Activated naive CD8-positive, alpha-beta T cell (primary cell): ENCODE data around the gene CIART.
"Not testable (repeated sequence)": the region's sequence is repeated elsewhere in the genome, so short reads cannot be mapped to it uniquely, and the experiment has no call there.

ENCODE experiments used
- H3K27ac Mint-ChIP-seq: one replicate; pipeline ENCODE4 v1.8.0; 2021; ENCODE audit warnings: mixed read lengths
- H3K27me3 Mint-ChIP-seq: one replicate; pipeline ENCODE4 v1.8.0; 2021; ENCODE audit warnings: mixed read lengths
- H3K36me3 Mint-ChIP-seq: one replicate; pipeline ENCODE4 v1.8.0; 2021; ENCODE audit warnings: mixed read lengths
- H3K4me1 Mint-ChIP-seq: one replicate; pipeline ENCODE4 v1.8.0; 2021; ENCODE audit warnings: low read depth, mixed read lengths
- H3K4me3 Mint-ChIP-seq: one replicate; pipeline ENCODE4 v1.8.0; 2021; ENCODE audit warnings: mild to moderate bottlenecking, mixed read lengths
- H3K9me3 Mint-ChIP-seq: one replicate; pipeline ENCODE4 v1.8.0; 2021; ENCODE audit warnings: low read depth, mixed read lengths

CIART gene

DNA sequence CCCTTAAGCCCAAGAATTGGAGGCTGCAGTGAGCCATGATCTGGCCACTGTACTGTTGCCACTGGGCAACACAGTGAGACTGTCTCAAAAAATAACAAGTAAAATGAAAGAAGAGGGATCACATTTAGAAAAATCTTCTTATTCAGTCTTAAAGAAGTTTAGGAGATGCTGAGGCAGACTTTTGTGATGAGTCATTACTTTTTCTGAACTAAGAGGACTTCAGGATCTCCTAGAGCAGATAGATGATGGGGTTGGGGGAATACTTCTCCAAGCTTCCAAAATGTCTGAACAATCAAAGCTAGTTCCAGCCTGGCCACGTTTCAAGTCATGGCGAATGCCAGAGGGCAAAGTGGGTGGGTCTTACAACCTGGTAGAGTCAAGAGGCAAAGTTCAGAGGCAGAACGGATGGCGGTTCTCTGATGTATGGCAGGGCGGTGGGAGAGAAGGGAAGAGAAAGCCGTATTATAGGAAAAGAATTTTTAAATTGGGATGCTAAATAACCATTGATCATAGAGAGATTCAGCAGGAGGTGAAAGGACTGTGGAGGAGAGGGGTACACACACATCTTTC, 2.1 kb upstream of the CIART start:
- peak overlapping the region; percentile 10 for H3K27ac Mint-ChIP-seq
- H3K36me3 Mint-ChIP-seq: no peaks in the 10 kb centered on the region
- H3K27me3 Mint-ChIP-seq: no peaks in the 10 kb centered on the region
- H3K4me1 Mint-ChIP-seq: peaks cover 28% of the 10 kb centered on the region
- H3K4me3 Mint-ChIP-seq: peak overlapping the region; percentile 57
- no peaks in the 10 kb centered on the region for H3K9me3 Mint-ChIP-seq

DNA sequence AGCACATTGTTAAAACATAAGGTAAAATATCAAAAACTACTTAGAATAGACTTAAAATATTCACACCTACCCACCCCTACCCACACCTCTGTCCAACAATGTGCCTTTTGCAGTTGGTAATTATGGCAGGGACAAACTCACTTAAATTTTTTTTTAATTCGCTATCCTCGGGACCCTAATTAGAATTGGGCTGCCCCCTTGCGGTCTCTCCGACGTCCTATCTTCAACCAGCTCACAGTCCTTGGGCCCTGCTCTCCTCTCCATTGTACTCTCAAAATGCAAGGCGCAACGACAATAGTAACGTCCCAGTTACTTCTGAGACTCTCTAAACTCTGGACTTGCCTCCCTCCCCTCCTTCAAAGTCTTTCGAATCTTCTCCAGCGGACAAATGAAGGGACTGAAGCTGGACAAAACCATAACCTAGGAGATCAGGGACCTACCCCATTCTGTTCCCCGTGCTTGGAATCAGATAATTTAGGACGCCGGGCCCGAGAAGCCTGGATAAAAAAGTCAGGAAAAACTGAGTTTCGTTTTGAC, 1.1 kb upstream of the CIART start:
- Mint-ChIP-seq H3K27me3 (no peaks in the 10 kb centered on the region), H3K4me1 (peaks cover 28% of the 10 kb centered on the region), H3K27ac (peak overlapping the region; percentile 96), H3K36me3 (no peaks in the 10 kb centered on the region), H3K9me3 (no peaks in the 10 kb centered on the region), H3K4me3 (peak overlapping the region; percentile 87)

DNA sequence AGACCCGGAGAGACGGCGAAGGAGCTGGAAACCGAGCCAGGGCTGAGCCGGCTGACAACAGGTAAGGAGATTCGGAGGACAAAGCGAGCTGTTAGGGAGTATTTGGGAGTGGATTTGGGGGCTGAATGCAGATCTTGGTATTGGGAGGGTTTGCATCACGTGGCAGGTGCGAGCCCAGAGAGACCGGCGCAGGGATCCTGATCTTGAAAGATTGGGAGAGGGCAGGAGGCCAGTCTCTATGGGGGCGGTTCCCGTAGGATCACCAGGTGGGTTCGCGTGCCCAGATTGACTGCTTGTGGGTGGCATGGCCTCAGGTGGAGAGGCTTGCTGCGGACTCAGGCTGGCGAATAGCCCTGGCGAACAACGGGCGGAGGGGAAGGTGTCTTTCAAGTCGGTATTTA, 204 bp downstream of the CIART start:
- Mint-ChIP-seq H3K27ac (peak overlapping the region; percentile 18), H3K36me3 (no peaks in the 10 kb centered on the region), H3K27me3 (no peaks in the 10 kb centered on the region), H3K9me3 (no peaks in the 10 kb centered on the region), H3K4me3 (peak overlapping the region; percentile 87), H3K4me1 (peaks cover 28% of the 10 kb centered on the region)

DNA sequence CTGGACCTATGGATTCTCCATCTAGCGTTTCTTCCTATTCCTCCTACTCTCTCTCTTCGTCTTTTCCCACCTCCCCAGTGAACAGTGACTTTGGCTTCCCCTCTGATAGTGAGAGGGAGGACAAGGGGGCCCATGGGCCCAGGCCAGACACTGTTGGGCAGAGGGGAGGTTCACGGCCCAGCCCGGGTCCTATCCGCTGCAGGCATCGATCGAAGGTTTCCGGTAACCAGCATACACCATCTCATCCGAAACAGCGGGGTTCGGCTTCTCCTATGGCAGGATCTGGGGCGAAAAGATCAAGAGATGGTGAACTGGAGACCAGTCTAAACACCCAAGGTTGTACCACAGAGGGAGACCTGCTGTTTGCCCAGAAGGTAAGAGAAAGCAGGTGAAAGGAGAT, 906 bp downstream of the CIART start:
- no peak overlapping the region for H3K27ac Mint-ChIP-seq
- H3K9me3 Mint-ChIP-seq: no peaks in the 10 kb centered on the region
- no peaks in the 10 kb centered on the region for H3K27me3 Mint-ChIP-seq
- peak overlapping the region; percentile 87 for H3K4me3 Mint-ChIP-seq
- peaks cover 28% of the 10 kb centered on the region for H3K4me1 Mint-ChIP-seq
- no peaks in the 10 kb centered on the region for H3K36me3 Mint-ChIP-seq

DNA sequence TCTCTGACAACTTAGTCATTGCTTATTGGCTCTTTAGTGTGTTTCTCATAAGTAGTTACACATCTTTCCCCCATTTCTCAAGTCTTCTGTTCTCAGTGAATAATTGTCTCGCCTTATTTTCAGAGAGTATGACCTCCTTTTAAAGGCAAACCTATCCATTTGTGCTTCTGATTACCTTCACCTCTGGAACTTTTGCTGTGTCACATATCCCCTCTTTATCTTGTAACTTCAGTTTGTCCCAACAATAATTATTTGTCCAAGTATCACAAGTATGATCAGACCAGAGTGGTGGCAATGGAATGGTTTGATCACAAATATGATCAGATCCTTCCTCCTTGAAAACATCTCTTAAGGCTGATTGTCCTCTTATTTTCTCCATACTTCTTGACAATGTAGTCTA, 6.0 kb downstream of the CIART start:
- H3K27ac Mint-ChIP-seq: no peak overlapping the region

DNA sequence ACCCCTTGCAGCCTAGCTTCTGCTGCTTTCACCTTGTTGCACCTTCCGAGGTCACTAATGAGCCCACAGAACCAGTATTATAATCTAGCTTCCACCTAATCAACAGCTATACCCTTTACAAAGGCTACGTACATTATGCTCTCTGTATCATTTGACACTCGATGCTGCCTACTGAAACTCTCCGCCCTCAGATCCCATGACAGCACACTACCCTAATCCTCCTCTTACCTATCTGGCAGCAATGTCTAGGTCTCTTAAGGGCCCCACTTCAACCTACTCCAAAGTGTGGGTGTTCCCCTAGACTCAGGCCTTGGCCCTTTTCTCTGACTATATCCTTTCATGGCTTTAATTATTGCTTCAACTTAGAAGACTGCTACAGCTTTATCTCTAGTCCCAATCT, 6.5 kb downstream of the CIART start:
- Mint-ChIP-seq H3K27me3 (no peaks in the 10 kb centered on the region), H3K36me3 (no peaks in the 10 kb centered on the region), H3K4me3 (no peak overlapping the region), H3K9me3 (no peaks in the 10 kb centered on the region), H3K27ac (no peak overlapping the region), H3K4me1 (peaks cover 11% of the 10 kb centered on the region)

More for the DNA sequence above, 6.0 kb downstream of the CIART start:
- H3K27me3 Mint-ChIP-seq: no peaks in the 10 kb centered on the region
- no peaks in the 10 kb centered on the region for H3K36me3 Mint-ChIP-seq
- H3K4me3 Mint-ChIP-seq: no peak overlapping the region
- no peaks in the 10 kb centered on the region for H3K9me3 Mint-ChIP-seq
- H3K4me1 Mint-ChIP-seq: peaks cover 7% of the 10 kb centered on the region

DNA sequence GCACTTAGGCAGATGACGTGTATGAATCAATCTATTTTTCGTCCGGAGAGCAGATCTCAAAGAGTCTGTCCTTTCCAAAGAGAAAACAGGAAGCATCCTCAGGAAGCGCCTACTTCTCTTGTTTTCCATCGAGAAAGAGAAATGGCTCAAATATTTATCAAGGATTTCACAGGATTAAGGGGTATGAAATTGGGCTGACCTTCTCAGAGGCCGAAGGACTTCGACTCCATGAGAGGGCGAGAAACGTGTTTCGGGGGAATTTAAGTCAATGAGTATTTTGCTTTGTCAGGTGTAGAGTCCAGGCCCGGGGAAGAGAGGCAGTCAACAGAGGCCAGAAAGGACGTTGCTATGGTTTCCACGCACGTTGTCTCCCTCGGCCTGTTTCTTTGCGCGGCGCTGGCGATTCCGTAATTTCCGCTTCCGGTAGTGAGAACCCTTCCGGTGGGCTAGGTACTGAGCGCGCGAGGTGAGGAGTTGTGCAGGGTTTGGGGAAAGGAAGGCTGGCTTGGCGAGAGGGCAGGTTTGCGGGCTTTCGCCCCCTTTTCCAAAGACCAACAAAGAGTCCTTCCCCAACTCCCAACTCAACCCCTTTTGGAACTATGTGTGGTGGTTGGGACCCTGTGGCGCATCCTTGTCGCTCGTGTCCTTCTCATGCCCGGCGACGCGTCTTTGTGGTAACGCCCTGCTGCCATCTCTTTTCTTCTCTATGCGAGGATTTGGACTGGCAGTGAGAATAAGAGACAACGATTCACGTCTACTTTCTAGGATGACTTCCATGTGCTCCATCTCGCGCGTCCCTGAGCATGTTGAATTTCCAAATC, 11.3 kb downstream of the CIART start, which contains the start of gene MRPS21:
Gene MRPS21 (plus strand): TSS at position 429 of the 821 bp plus-strand sequence. CDS start 506 bp downstream, outside the sequence.
- Mint-ChIP-seq H3K9me3 (no peaks in the 10 kb centered on the region), H3K27me3 (no peaks in the 10 kb centered on the region), H3K4me1 (peaks cover 35% of the 10 kb centered on the region)

DNA sequence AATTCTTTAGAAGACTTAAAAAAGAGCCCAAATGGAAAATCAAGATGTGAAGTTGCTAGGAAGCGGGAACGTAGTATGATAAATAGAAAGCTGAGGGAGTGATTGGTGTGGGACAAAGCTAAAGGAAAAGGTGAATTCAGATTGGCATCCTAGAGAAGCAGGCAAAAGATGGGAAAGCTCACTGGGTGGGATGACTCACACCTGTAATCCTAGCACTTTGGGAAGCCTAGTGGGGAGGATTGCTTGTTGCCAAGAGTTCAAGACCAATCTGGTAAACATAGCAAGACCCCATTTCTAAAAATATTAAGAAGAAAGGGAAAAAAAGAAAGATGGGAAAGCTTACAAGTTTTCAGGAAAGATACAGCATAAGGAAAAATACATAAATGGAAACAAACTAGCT, 13.1 kb downstream of the CIART start:
- no peaks in the 10 kb centered on the region for H3K27me3 Mint-ChIP-seq
- peaks cover 38% of the 10 kb centered on the region for H3K4me1 Mint-ChIP-seq
- H3K4me3 Mint-ChIP-seq: peak overlapping the region; percentile 75
- H3K9me3 Mint-ChIP-seq: no peaks in the 10 kb centered on the region
- H3K36me3 Mint-ChIP-seq: peaks cover 8% of the 10 kb centered on the region
- peak overlapping the region; percentile 81 for H3K27ac Mint-ChIP-seq

More for the DNA sequence above, 11.3 kb downstream of the CIART start, which contains the start of gene MRPS21:
- peak within 1 kb of the TSS; percentile 96 for H3K4me3 Mint-ChIP-seq
- peaks cover 8% of the 10 kb centered on the region for H3K36me3 Mint-ChIP-seq
- peak within 1 kb of the TSS; percentile 94 for H3K27ac Mint-ChIP-seq

DNA sequence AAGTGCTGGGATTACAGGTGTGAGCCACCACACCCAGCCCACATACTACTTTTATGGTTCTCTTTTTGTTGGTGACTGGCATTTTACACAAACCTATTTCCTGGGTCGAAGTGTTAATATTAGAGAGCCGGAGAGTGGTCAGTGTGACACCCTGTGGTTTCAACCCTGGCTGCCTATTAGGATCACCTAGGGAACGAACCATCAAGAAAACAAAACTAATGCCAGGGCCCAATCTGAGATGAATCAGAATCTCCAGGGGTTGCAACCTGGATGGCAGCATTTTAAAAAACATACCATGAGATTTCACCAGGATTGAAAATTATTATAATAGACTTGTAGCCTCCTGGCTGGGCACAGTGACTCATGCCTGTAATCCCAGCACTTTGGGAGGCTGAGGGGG, 17.4 kb downstream of the CIART start:
- Mint-ChIP-seq H3K36me3 (peaks cover 8% of the 10 kb centered on the region), H3K4me3 (no peak overlapping the region), H3K27me3 (no peaks in the 10 kb centered on the region), H3K4me1 (peaks cover 25% of the 10 kb centered on the region), H3K9me3 (no peaks in the 10 kb centered on the region), H3K27ac (no peak overlapping the region)

DNA sequence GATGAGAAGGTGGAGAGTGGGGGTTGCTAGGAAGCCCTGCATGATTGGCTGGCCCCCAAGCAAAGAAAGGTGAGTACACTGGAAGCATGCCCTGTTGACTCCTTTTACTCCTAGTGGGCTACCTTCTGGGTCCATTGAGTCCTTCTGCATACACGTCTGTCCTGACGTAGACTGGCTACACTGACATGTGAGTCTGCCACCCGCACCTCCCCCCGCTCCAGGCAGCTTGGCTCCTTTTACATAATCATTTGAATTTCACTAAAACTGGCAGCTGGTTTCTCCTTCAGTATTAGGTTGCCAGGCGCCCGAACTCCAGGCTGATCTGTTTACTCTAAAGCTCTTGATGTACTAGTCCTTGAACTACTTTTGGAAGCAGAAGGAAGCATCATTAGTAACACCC, 20.0 kb downstream of the CIART start:
- Mint-ChIP-seq H3K27me3 (no peaks in the 10 kb centered on the region), H3K4me3 (no peak overlapping the region), H3K27ac (no peak overlapping the region), H3K9me3 (no peaks in the 10 kb centered on the region), H3K4me1 (peaks cover 11% of the 10 kb centered on the region), H3K36me3 (peaks cover 3% of the 10 kb centered on the region)

DNA sequence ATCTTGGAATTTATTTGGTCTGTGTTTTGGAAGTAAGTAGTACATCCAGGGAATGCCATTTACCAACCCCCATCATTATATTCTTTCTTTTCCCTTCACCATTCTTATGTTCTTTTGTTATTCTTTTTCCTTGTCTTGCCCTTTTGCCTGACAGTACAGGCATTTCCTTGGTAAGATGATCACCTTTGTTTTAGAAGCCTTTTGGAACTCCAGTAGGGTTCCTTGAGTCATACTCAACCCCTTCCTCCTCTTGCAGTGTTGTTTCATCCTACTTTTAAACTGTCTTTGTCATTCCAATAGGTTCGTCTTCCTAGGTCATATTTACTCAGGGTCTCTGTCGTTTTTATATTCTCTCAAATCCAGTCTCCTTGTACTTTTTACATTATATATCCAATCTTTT, 20.5 kb downstream of the CIART start:
- Mint-ChIP-seq H3K27me3 (no peaks in the 10 kb centered on the region), H3K36me3 (peaks cover 3% of the 10 kb centered on the region), H3K9me3 (no peaks in the 10 kb centered on the region), H3K4me3 (no peak overlapping the region), H3K4me1 (peaks cover 8% of the 10 kb centered on the region), H3K27ac (peak overlapping the region; percentile 4)

DNA sequence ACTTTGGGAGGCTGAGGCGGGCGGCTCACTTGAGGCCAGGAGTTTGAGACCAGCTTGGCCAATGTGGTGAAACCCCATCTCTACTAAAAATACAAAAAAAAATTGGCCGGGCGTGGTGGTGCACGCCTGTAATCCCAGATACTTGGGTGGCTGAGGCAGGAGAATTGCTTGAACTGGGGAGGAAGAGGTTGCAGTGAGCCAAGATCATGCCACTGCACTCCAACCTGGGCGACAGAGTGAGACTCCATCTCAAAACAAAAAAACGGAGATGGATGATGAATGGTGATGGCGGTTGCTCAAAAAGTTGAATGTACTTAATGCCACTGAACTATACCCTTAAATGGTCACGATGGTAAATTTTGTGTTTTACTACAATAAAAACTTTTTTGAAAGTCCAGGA, 26.2 kb downstream of the CIART start:
- H3K4me3 Mint-ChIP-seq, H3K9me3 Mint-ChIP-seq, H3K27ac Mint-ChIP-seq, H3K27me3 Mint-ChIP-seq, H3K4me1 Mint-ChIP-seq, H3K36me3 Mint-ChIP-seq: not testable (repeated sequence)

DNA sequence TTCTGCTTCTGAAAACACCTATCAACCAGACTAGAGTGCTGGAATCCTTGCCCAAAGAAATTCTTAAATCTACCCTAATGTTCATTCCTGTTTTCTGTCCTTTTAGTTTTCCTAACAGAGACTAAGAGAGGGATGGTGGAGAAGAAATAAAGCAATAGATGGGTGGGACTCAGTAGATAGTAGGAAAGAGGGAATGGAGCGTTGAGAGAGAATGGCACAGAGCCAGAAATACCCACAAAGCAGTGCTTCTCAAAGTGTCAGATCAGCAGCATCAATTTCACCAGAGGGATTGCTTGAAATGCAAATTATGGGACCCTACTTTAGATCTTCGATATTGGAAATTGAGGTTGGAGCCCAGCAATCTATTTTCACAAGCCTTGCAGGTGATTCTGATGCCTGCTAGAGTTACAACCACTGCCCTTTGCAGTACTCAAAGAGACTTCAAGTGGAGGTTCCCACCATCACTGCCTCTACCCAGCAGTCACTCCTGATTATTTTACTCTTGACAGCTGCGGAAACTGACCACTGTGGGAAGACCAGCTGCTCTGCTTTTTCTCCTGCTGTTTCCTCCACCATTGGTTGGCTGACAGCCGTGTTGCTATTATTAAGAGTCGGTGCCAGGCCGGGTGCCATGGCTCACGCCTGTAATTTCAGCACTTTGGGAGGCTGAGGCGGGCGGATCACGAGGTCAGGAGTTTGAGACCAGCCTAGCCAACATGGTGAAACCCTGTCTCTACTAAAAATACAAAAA, 27.6 kb downstream of the CIART start:
- Mint-ChIP-seq H3K27ac (no peak overlapping the region), H3K27me3 (no peaks in the 10 kb centered on the region), H3K9me3 (no peaks in the 10 kb centered on the region), H3K36me3 (peaks cover 5% of the 10 kb centered on the region), H3K4me3 (no peak overlapping the region), H3K4me1 (no peaks in the 10 kb centered on the region)

DNA sequence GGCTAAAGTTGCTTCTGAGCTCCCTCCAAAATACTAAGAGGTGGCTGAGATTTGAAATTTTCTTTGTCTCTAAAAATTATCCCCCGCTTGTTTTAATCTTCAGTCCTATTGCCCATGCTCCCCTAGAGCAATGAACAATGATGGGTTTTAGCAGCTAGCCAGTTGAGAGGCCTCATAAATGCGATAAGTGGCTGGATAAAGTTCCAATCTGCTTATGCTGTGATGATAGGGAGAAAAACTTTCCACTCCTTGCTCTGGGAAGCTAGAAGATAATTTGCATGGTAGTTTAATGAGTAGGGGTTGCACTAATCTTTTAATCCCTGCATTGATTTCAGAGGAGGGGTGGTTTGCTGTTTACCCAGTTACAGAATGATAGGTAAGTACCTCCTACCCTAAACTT, 29.4 kb downstream of the CIART start:
- H3K9me3 Mint-ChIP-seq: no peaks in the 10 kb centered on the region
- H3K4me3 Mint-ChIP-seq: no peak overlapping the region
- no peaks in the 10 kb centered on the region for H3K27me3 Mint-ChIP-seq
- no peak overlapping the region for H3K27ac Mint-ChIP-seq
- no peaks in the 10 kb centered on the region for H3K4me1 Mint-ChIP-seq
- peaks cover 5% of the 10 kb centered on the region for H3K36me3 Mint-ChIP-seq

DNA sequence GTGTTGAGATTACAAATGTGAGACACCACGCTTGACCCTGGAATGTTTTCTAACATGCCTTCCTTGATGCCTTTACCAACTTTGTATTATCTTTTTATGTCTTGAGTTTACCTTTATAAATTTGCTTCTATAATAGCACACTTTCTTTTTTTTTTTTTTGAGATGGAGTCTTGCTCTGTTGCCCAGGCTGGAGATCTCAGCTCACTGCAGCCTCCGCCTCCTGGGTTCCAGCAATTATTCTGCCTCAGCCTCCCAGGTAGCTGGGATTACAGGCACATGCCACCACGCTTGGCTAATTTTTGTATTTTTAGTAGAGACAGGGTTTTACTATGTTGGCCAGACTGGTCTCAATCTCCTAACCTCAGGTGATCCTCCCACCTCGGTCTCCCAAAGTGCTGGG, 32.3 kb downstream of the CIART start:
- H3K9me3 Mint-ChIP-seq, H3K27ac Mint-ChIP-seq, H3K27me3 Mint-ChIP-seq, H3K36me3 Mint-ChIP-seq, H3K4me3 Mint-ChIP-seq, H3K4me1 Mint-ChIP-seq: not testable (repeated sequence)
